ENCODE results near the gene C13orf46.

The C13orf46 gene

GRCh38 chr13:113973218-113974164 lies at the start of gene C13orf46:
C13orf46 (minus strand) TSS chr13:113974076; CDS start chr13:113973997, 79 bp downstream.
- DNase-seq = no peak

- no peak for DNase-seq
Measured at GRCh38 chr13:114022876-114023275, 49.0 kb upstream of the C13orf46 start.

GRCh38 chr13:114022309-114022669 lies 48.4 kb upstream of the C13orf46 start:
- no peak for DNase-seq

- no peak for DNase-seq
Measured at GRCh38 chr13:114021464-114022308, 47.8 kb upstream of the C13orf46 start.

GRCh38 chr13:114020750-114021463 lies 47.0 kb upstream of the C13orf46 start:
- DNase-seq = peak; percentile 79 to 90

- DNase-seq = peak in 1 of 2 experiments; percentile 23
Measured at GRCh38 chr13:114020134-114020533, 46.3 kb upstream of the C13orf46 start.

- DNase-seq = peak in 1 of 2 experiments; percentile 30
Measured at GRCh38 chr13:114019367-114019766, 45.5 kb upstream of the C13orf46 start.

GRCh38 chr13:114018461-114019055 lies 44.7 kb upstream of the C13orf46 start:
- DNase-seq = no peak

GRCh38 chr13:114017966-114018365 lies 44.1 kb upstream of the C13orf46 start:
- DNase-seq = no peak

- DNase-seq = no peak
Measured at GRCh38 chr13:114017028-114017630, 43.3 kb upstream of the C13orf46 start.

GRCh38 chr13:114016321-114017027 lies 42.6 kb upstream of the C13orf46 start:
- DNase-seq = no peak

- no peak for DNase-seq
Measured at GRCh38 chr13:114015969-114016295, 42.1 kb upstream of the C13orf46 start.

- DNase-seq = no peak
Measured at GRCh38 chr13:114015111-114015968, 41.5 kb upstream of the C13orf46 start.

- DNase-seq = no peak
Measured at GRCh38 chr13:114013952-114014629, 40.2 kb upstream of the C13orf46 start.

GRCh38 chr13:114013336-114013735 lies 39.5 kb upstream of the C13orf46 start:
- no peak for DNase-seq

- no peak for DNase-seq
Measured at GRCh38 chr13:114012921-114013320, 39.0 kb upstream of the C13orf46 start.

GRCh38 chr13:114012141-114012540 lies 38.3 kb upstream of the C13orf46 start:
- DNase-seq = no peak

- no peak for DNase-seq
Measured at GRCh38 chr13:114011226-114011625, 37.4 kb upstream of the C13orf46 start.

- no peak for DNase-seq
Measured at GRCh38 chr13:114010401-114011101, 36.7 kb upstream of the C13orf46 start.
